ENCODE measurements around the gene ZYG11A. TPM values are rescaled to one million over a fixed set of nuclear protein-coding genes. Genes with fewer than 3 reads are reported as not detected.
A peak's percentile ranks its signal among the peaks of the same experiment; 100 is the strongest.

Gene ZYG11A
- not detected in 2 replicates for total RNA-seq (2016; rRNA removed; fragmentation: Illumina TruSeq; extraction: Trizol)
- not detected in 2 replicates for total RNA-seq (2016; cell fraction: cytosol; rRNA removed; fragmentation: Illumina TruSeq; extraction: Trizol; ENCODE audit: low read depth)
- not detected in 2 replicates for total RNA-seq (2016; cell fraction: insoluble cytoplasmic fraction; rRNA removed; fragmentation: Illumina TruSeq; extraction: Trizol)
- not detected in 2 replicates for total RNA-seq (2016; cell fraction: membrane; rRNA removed; fragmentation: Illumina TruSeq; extraction: Trizol)
- total RNA-seq (2016; cell fraction: nucleus; rRNA removed; fragmentation: Illumina TruSeq; extraction: Trizol): not detected in 2 replicates
- polyA plus RNA-seq (2011; rRNA removed): not detected in 2 replicates
- polyA plus RNA-seq (2011; cell fraction: cytosol; rRNA removed): not detected in 2 replicates
- polyA plus RNA-seq (2011; cell fraction: nucleus; rRNA removed): not detected in 2 replicates
- 0.09 TPM in 1 of 2 replicates, not detected in the other for polyA plus RNA-seq (2012)
- polyA plus RNA-seq (2016; cell fraction: cytosol; fragmentation: Illumina TruSeq; extraction: Trizol; ENCODE audit: low read depth): not detected in 2 replicates
- polyA plus RNA-seq (2016; cell fraction: insoluble cytoplasmic fraction; fragmentation: Illumina TruSeq; extraction: Trizol; ENCODE audit: low read depth): not detected in 2 replicates
- polyA plus RNA-seq (2016; cell fraction: membrane; fragmentation: Illumina TruSeq; extraction: Trizol; ENCODE audit: low read depth): not detected in 2 replicates
- polyA plus RNA-seq (2016; cell fraction: nucleus; fragmentation: Illumina TruSeq; extraction: Trizol; ENCODE audit: insufficient read depth, low read depth): not detected in 2 replicates
- polyA minus RNA-seq (2011; rRNA and poly(A)+ RNA removed; ENCODE audit: low replicate concordance): 24.6 TPM in 1 of 2 replicates, not detected in the other
- polyA minus RNA-seq (2011; cell fraction: cytosol; rRNA and poly(A)+ RNA removed): not detected in 2 replicates
- polyA minus RNA-seq (2011; cell fraction: nucleus; rRNA and poly(A)+ RNA removed): not detected in 2 replicates
- percentile 9 among the genes with signal in this experiment for Bru-seq, nascent RNA
- percentile 9 among the genes with signal in this experiment for BruChase-seq, experiment 1, labeled RNA remaining after a 6-hour chase
- percentile 12 among the genes with signal in this experiment for BruChase-seq, experiment 2, labeled RNA remaining after a 2-hour chase
- long read RNA-seq, experiment 1: 0 reads
- long read RNA-seq, experiment 2: 0 reads

DNA sequence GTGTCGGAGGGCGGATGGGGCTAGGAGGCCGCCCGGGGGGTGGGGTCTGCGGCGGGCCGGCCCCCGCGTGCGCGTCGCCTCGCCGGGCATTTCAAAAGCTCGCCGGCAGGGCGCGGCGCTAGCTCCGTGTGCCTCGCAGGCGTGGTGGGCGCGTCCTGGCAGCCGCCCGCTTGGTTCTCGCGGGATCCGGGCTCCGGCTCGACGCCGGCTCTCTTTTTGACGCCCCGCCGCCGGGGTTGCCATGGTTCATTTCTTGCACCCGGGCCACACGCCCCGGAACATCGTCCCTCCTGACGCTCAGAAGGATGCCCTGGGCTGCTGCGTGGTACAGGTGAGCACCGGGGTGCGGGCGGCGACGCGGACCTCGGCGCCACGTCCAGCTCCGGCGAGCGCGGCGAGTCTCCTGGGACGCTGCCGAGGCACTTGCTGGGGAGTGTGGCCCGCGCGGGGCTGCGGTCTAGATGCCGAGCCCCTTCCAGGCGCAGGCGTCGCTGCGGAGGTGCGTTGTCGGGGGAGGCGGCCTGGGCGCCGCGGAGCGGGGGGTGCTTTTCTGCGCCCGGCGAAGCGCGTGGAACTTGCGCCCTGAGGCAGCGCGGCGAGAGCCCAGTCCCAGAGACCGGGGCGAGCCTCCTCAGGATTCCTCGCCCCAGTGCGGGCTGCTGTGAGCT, at the start of gene ZYG11A:
Gene ZYG11A (plus strand): TSS at position 118 of the 668 bp plus-strand sequence. CDS start 124 bp downstream, at position 242.
- Histone ChIP-seq H3K36me3 (replicated peaks in 1 of 2; ENCODE audit: control insufficient read depth in 1 of 2, insufficient read depth in 2 of 2, low read length in 2 of 2) (no peaks in the 10 kb centered on the region), H3K4me1 (ENCODE audit: insufficient read depth, low read length) (no peaks in the 10 kb centered on the region), H3K4me2 (ENCODE audit: low read depth, low read length) (peak within 1 kb of the TSS; percentile 47), H3K79me2 (ENCODE audit: insufficient read depth, low read length) (no peaks in the 10 kb centered on the region), H3K9me3 (ENCODE audit: low read length) (no peaks in the 10 kb centered on the region), H3K27ac (ENCODE audit: extremely low read length, insufficient read depth, low read length) (no peak within 1 kb of the TSS), H4K20me1 (ENCODE audit: insufficient read depth, low read length) (no peaks in the 10 kb centered on the region), H3K4me3 (replicated peaks in 1 of 3; ENCODE audit: insufficient read depth in 1 of 3, low read depth in 2 of 3, low read length in 3 of 3) (peak within 1 kb of the TSS in 2 of 3 experiments; percentile 16 to 43; a peak in 3 of 6 replicates), H3K27me3 (ENCODE audit: control insufficient read depth in 1 of 2, insufficient read depth in 2 of 2, low read length in 2 of 2) (no peaks in the 10 kb centered on the region; a peak in 1 of 5 replicates), H2AFZ (ENCODE audit: low read length) (no peak within 1 kb of the TSS), H3K9ac (ENCODE audit: insufficient read depth, low read depth, low read length) (no peak within 1 kb of the TSS)
- in situ Hi-C loops (cut with HindIII; ENCODE audit: extremely low pct_ligation_motif_present, low pct_unique_long_range_greater_than_20kb): no loop called here
- POLR2A ChIA-PET: interaction anchor here (1.6 kb wide), 1 partner anchor 10 kb away, joined by 5 read pairs; no protein-coding TSS in a partner anchor
- intact Hi-C loops (cut with micrococcal nuclease; ENCODE audit: unreplicated experiment): no loop called here
- WGBS (ENCODE audit: low lambda C conversion rate): 88% methylated on average over 62 of the region's 88 CpGs
- CTCF ChIA-PET (ENCODE audit: low intra/inter-chr PET ratio, low total read pairs): no interaction called here
- ATAC-seq (peak; percentile 96), DNase-seq (ENCODE audit: low spot score) (peak; percentile 14), FAIRE-seq (no peak)
- no TSS peak for BruUV-seq (replicated peaks)
- TF ChIP-seq, protein P1, sequence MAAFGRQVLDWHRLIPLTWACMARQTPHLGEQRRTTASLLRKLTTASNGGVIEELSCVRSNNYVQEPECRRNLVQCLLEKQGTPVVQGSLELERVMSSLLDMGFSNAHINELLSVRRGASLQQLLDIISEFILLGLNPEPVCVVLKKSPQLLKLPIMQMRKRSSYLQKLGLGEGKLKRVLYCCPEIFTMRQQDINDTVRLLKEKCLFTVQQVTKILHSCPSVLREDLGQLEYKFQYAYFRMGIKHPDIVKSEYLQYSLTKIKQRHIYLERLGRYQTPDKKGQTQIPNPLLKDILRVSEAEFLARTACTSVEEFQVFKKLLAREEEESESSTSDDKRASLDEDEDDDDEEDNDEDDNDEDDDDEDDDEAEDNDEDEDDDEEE (CRISPR knock-in tag; IDR thresholded peaks at IDR 0.05): no peak
- TF ChIP-seq BHLHE40 (IDR thresholded peaks at IDR 0.05; ENCODE audit: low read length): peak; percentile 61; the same call in 1 of the 2 replicates
- TF ChIP-seq FOXA1 (IDR thresholded peaks at IDR 0.05): no peak
- no peak for TF ChIP-seq FOXA1 (CRISPR knock-in tag; IDR thresholded peaks at IDR 0.05)
- peak; percentile 43; the same call in 1 of the 2 replicates for TF ChIP-seq MXD4 (CRISPR knock-in tag; IDR thresholded peaks at IDR 0.05)
- TF ChIP-seq ZNF138 (CRISPR knock-in tag; IDR thresholded peaks at IDR 0.05; ENCODE audit: low read depth): no peak
- no peak for TF ChIP-seq TOPORS (CRISPR knock-in tag; IDR thresholded peaks at IDR 0.05)
- TF ChIP-seq ZNF841 (CRISPR knock-in tag; IDR thresholded peaks at IDR 0.05; ENCODE audit: borderline replicate concordance): 0 out of 2 replicates have a peak, but pooled peaks have one; percentile 34
- TF ChIP-seq ZNF292 (CRISPR knock-in tag; IDR thresholded peaks at IDR 0.05; ENCODE audit: borderline replicate concordance, low read depth): no peak
- no peak for TF ChIP-seq ZNF496 (CRISPR knock-in tag; IDR thresholded peaks at IDR 0.05; ENCODE audit: insufficient replicate concordance)
- peak; percentile 39; the same call in 1 of the 2 replicates for TF ChIP-seq RAD21 (CRISPR knock-in tag; IDR thresholded peaks at IDR 0.05)
- TF ChIP-seq ARNT2 (CRISPR knock-in tag; IDR thresholded peaks at IDR 0.05; ENCODE audit: low read depth): 0 out of 2 replicates have a peak, but pooled peaks have one; percentile 45
- TF ChIP-seq POLR2G (IDR thresholded peaks at IDR 0.05; ENCODE audit: low read depth, low read length): no peak
- TF ChIP-seq ZNF576 (CRISPR knock-in tag; IDR thresholded peaks at IDR 0.05): no peak
- no peak for TF ChIP-seq ZNF354B (CRISPR knock-in tag; IDR thresholded peaks at IDR 0.05)
- TF ChIP-seq KDM3A (CRISPR knock-in tag; IDR thresholded peaks at IDR 0.05; ENCODE audit: low read depth): no peak
- TF ChIP-seq MZF1 (CRISPR knock-in tag; IDR thresholded peaks at IDR 0.05; ENCODE audit: borderline replicate concordance): no peak
- TF ChIP-seq, protein P2, sequence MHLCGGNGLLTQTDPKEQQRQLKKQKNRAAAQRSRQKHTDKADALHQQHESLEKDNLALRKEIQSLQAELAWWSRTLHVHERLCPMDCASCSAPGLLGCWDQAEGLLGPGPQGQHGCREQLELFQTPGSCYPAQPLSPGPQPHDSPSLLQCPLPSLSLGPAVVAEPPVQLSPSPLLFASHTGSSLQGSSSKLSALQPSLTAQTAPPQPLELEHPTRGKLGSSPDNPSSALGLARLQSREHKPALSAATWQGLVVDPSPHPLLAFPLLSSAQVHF (CRISPR knock-in tag; IDR thresholded peaks at IDR 0.05): peak; percentile 50; the same call in 1 of the 2 replicates
- no peak for TF ChIP-seq ZNF335 (CRISPR knock-in tag; IDR thresholded peaks at IDR 0.05)

Data from HepG2 (cell line).